Thymus (tissue), 11 donors: ENCODE results near the gene ATXN7. TPM values are rescaled to one million over a fixed set of nuclear protein-coding genes. Genes with fewer than 3 reads are reported as not detected.

Experiments used
- DNase-seq, 9 donors: peaks; one replicate each; pipeline ENCODE4 v3.0.0-alpha.2; 2013; ENCODE audit warnings: low spot score in 9 of 9, low read depth in 6 of 9, missing footprints in 1 of 9
- H3K27ac ChIP-seq, 2 donors: one replicate each; pipeline ENCODE4 v1.5.1; 2013; ENCODE audit warnings: control low read depth in 1 of 2, low read depth in 1 of 2, low read length in 1 of 2, mild to moderate bottlenecking in 1 of 2, moderate library complexity in 1 of 2
- H3K27me3 ChIP-seq, 2 donors: one replicate each; pipeline ENCODE4 v1.5.1; 2013; ENCODE audit warnings: low read length in 1 of 2; ENCODE audit not compliant: control insufficient read depth in 2 of 2, insufficient read depth in 1 of 2
- H3K36me3 ChIP-seq, 2 donors: one replicate each; pipeline ENCODE4 v1.5.1; 2013; ENCODE audit warnings: low read length in 1 of 2, mild to moderate bottlenecking in 1 of 2, moderate library complexity in 1 of 2; ENCODE audit not compliant: control insufficient read depth in 2 of 2, insufficient read depth in 2 of 2
- H3K4me1 ChIP-seq, 2 donors: one replicate each; pipeline ENCODE4 v1.5.1; 2013; ENCODE audit warnings: low read length in 2 of 2; ENCODE audit not compliant: control insufficient read depth in 2 of 2, insufficient read depth in 2 of 2
- H3K4me3 ChIP-seq, 2 donors: one replicate each; pipeline ENCODE4 v1.5.1; 2013; ENCODE audit warnings: low read length in 2 of 2, control low read depth in 1 of 2, mild to moderate bottlenecking in 1 of 2
- H3K9me3 ChIP-seq, 2 donors: one replicate each; pipeline ENCODE4 v1.5.1; 2013; ENCODE audit warnings: low read length in 1 of 2, mild to moderate bottlenecking in 1 of 2; ENCODE audit not compliant: control insufficient read depth in 2 of 2, insufficient read depth in 1 of 2
- WGBS: extraction: QIAGEN DNeasy Blood & Tissue Kit; methylation state at CpG from one replicate; pipeline ENCODE4 v1.1.7; 2013; 5-methylcytosine and 5-hydroxymethylcytosine counted together
- polyA plus RNA-seq: library from polyadenylated mRNA; stranded (reverse); fragments of 200-250 nt; gene quantifications from one replicate; pipeline ENCODE4 v1.2.3, GENCODE V29; 2013
- total RNA-seq: library from RNA; stranded (reverse); fragments of 120-200 nt; gene quantifications from one replicate; pipeline ENCODE4 v1.2.4, GENCODE V29; 2013
- donor health status: healthy.

Gene ATXN7
- total and polyA plus RNA-seq, 2 donors = 7.8 to 11.8 TPM

- Histone ChIP-seq H3K4me3 (no peak overlapping the region), H3K27me3 (no peaks in the 10 kb centered on the region), H3K36me3 (peaks cover 5 to 12% of the 10 kb centered on the region in 2 donors), H3K27ac (peak overlapping the region in 1 of 2 donors; percentile 37), H3K4me1 (peaks cover 0 to 11% of the 10 kb centered on the region in 2 donors), H3K9me3 (no peaks in the 10 kb centered on the region)
- 26% methylated on average over 6 of the region's 6 CpGs for WGBS
- DNase-seq = no peak
These were observed 96.5 kb downstream of the ATXN7 start for GRCh38 chr3:63960048-63960711.

- Histone ChIP-seq H3K36me3 (peaks cover 5 to 9% of the 10 kb centered on the region in 2 donors), H3K4me3 (no peak overlapping the region), H3K27me3 (no peaks in the 10 kb centered on the region), H3K27ac (no peak overlapping the region), H3K4me1 (peaks cover 9 to 21% of the 10 kb centered on the region in 2 donors), H3K9me3 (no peaks in the 10 kb centered on the region)
- 15% methylated on average over 2 of the region's 2 CpGs for WGBS
- peak in 7 of 9 donors; percentile 38 to 85 (median 56) for DNase-seq
These were observed 98.2 kb downstream of the ATXN7 start for GRCh38 chr3:63961891-63962290.

- 95% methylated on average over 1 of the region's 1 CpG for WGBS
- Histone ChIP-seq H3K27ac (no peak overlapping the region), H3K27me3 (no peaks in the 10 kb centered on the region), H3K4me3 (no peak overlapping the region), H3K36me3 (peaks cover 5 to 7% of the 10 kb centered on the region in 2 donors), H3K9me3 (no peaks in the 10 kb centered on the region), H3K4me1 (peaks cover 10 to 31% of the 10 kb centered on the region in 2 donors)
- DNase-seq = no peak
These were observed 99.8 kb downstream of the ATXN7 start for GRCh38 chr3:63963496-63963895.

GRCh38 chr3:63964681-63965485 is 101.2 kb downstream of the ATXN7 start:
- no peak for DNase-seq
- Histone ChIP-seq H3K4me1 (peaks cover 11 to 34% of the 10 kb centered on the region in 2 donors), H3K9me3 (no peaks in the 10 kb centered on the region), H3K27ac (no peak overlapping the region), H3K27me3 (no peaks in the 10 kb centered on the region), H3K36me3 (peaks cover 5 to 7% of the 10 kb centered on the region in 2 donors), H3K4me3 (no peak overlapping the region)
- 95% methylated on average over 6 of the region's 6 CpGs for WGBS

- DNase-seq = no peak
- peaks cover 5 to 7% of the 10 kb centered on the region in 2 donors for H3K36me3 ChIP-seq
- no peak overlapping the region for H3K27ac ChIP-seq
- H3K4me3 ChIP-seq = no peak overlapping the region
- no peaks in the 10 kb centered on the region for H3K27me3 ChIP-seq
- H3K4me1 ChIP-seq = peaks cover 21 to 39% of the 10 kb centered on the region in 2 donors
- 96% methylated on average over 4 of the region's 4 CpGs for WGBS
- no peaks in the 10 kb centered on the region for H3K9me3 ChIP-seq
These were observed 102.3 kb downstream of the ATXN7 start for GRCh38 chr3:63966007-63966406.

GRCh38 chr3:63966871-63967270 is 103.2 kb downstream of the ATXN7 start:
- 84% methylated on average over 1 of the region's 1 CpG for WGBS
- H3K36me3 ChIP-seq = peaks cover 5 to 8% of the 10 kb centered on the region in 2 donors
- H3K4me1 ChIP-seq = peaks cover 26 to 42% of the 10 kb centered on the region in 2 donors
- no peak for DNase-seq
- H3K27ac ChIP-seq = peak overlapping the region; percentile 69 to 99
- H3K4me3 ChIP-seq = no peak overlapping the region
- H3K9me3 ChIP-seq = no peaks in the 10 kb centered on the region
- H3K27me3 ChIP-seq = no peaks in the 10 kb centered on the region

- H3K4me1 ChIP-seq = peaks cover 30 to 45% of the 10 kb centered on the region in 2 donors
- 1% methylated on average over 11 of the region's 11 CpGs for WGBS
These were observed 104.3 kb downstream of the ATXN7 start for GRCh38 chr3:63967675-63968611.

GRCh38 chr3:63968612-63969350 is 105.1 kb downstream of the ATXN7 start:
- H3K4me3 ChIP-seq = peak overlapping the region; percentile 69 to 88
- peaks cover 34 to 47% of the 10 kb centered on the region in 2 donors for H3K4me1 ChIP-seq
- no peak for DNase-seq
- peak overlapping the region; percentile 97 to 99 for H3K27ac ChIP-seq
- H3K36me3 ChIP-seq = peaks cover 16 to 20% of the 10 kb centered on the region in 2 donors
- H3K9me3 ChIP-seq = no peaks in the 10 kb centered on the region
- no peaks in the 10 kb centered on the region for H3K27me3 ChIP-seq
- WGBS = under 1% methylated on average over 3 of the region's 3 CpGs

More at GRCh38 chr3:63967675-63968611, 104.3 kb downstream of the ATXN7 start:
- no peaks in the 10 kb centered on the region for H3K27me3 ChIP-seq
- peak; percentile 53 to 92 (median 78) for DNase-seq
- H3K36me3 ChIP-seq = peaks cover 8 to 13% of the 10 kb centered on the region in 2 donors
- peak overlapping the region; percentile 69 to 88 for H3K4me3 ChIP-seq
- peak overlapping the region; percentile 97 to 99 for H3K27ac ChIP-seq
- no peaks in the 10 kb centered on the region for H3K9me3 ChIP-seq
